Measurements from ENCODE around the gene EFNA5.

GRCh38 chr5:107472620-107473064, 198.1 kb downstream of the EFNA5 start:
- TF ChIP-seq ARNTL (CRISPR knock-in tag; IDR thresholded peaks at IDR 0.05; ENCODE audit: borderline replicate concordance, low read depth) (no peak), ZNF565 (CRISPR knock-in tag; conservative IDR thresholded peaks at IDR 0.05; ENCODE audit: low read depth) (no peak), ZNF8 (CRISPR knock-in tag; IDR thresholded peaks at IDR 0.05) (no peak)
- TF ChIP-seq, protein P1, sequence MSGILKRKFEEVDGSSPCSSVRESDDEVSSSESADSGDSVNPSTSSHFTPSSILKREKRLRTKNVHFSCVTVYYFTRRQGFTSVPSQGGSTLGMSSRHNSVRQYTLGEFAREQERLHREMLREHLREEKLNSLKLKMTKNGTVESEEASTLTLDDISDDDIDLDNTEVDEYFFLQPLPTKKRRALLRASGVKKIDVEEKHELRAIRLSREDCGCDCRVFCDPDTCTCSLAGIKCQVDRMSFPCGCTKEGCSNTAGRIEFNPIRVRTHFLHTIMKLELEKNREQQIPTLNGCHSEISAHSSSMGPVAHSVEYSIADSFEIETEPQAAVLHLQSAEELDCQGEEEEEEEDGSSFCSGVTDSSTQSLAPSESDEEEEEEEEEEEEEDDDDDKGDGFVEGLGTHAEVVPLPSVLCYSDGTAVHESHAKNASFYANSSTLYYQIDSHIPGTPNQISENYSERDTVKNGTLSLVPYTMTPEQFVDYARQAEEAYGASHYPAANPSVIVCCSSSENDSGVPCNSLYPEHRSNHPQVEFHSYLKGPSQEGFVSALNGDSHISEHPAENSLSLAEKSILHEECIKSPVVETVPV (CRISPR knock-in tag; IDR thresholded peaks at IDR 0.05), result no peak
